Subcutaneous abdominal adipose tissue (tissue), 5 donors: ENCODE measurements around the gene LRRC4B.

Experiments
- H3K27ac ChIP-seq: one replicate; pipeline ENCODE4 v1.7.0; 2013; ENCODE audit warnings: low read depth, mild to moderate bottlenecking, inconsistent platforms, low read length, moderate library complexity
- H3K27me3 ChIP-seq, 5 donors: one replicate each; pipeline ENCODE4 v1.7.0; 2013; ENCODE audit warnings: low read length in 5 of 5, inconsistent platforms in 1 of 5; ENCODE audit not compliant: control insufficient read depth in 5 of 5, insufficient read depth in 4 of 5
- H3K36me3 ChIP-seq, 5 donors: one replicate each; pipeline ENCODE4 v1.7.0; 2013; ENCODE audit warnings: low read length in 5 of 5; ENCODE audit not compliant: control insufficient read depth in 5 of 5, insufficient read depth in 5 of 5
- H3K4me1 ChIP-seq, 5 donors: one replicate each; pipeline ENCODE4 v1.7.0; 2013; ENCODE audit warnings: low read length in 5 of 5, mild to moderate bottlenecking in 3 of 5, moderate library complexity in 1 of 5; ENCODE audit not compliant: control insufficient read depth in 5 of 5, insufficient read depth in 5 of 5
- H3K4me3 ChIP-seq, 5 donors: one replicate each; pipeline ENCODE4 v1.7.0; 2013; ENCODE audit warnings: low read length in 5 of 5, low read depth in 1 of 5
- H3K9ac ChIP-seq, 5 donors: one replicate each; pipeline ENCODE4 v1.7.0; 2013; ENCODE audit warnings: low read length in 5 of 5, mild to moderate bottlenecking in 4 of 5, moderate library complexity in 3 of 5
- H3K9me3 ChIP-seq, 5 donors: one replicate each; pipeline ENCODE4 v1.7.0; 2013; ENCODE audit warnings: low read length in 5 of 5; ENCODE audit not compliant: control insufficient read depth in 5 of 5
- donor health status: healthy.
- donor health status: healthy.
- donor health status: healthy.
- donor health status: healthy.
- donor health status: healthy.

Gene LRRC4B

DNA sequence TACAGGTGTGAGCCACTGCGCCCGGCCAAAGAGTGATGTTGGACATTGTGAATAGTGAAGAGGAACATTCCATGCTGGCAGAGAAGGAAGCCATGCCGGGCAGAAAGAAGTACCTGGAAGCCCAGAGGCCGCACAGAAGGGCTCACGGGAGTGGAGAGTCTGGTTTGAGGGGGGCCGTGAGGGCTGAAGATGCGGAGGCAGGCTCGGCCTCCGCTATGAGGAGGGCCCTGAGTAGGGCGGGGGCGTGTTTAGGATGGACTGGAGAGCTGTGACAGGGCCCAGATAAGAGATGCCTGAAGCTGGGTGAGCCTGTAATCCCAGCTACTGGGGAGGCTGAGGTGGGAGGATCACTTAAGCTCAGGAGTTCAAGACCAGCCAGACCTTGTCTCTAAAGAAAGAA lies 58.9 kb downstream of the LRRC4B start:
- peaks cover 0 to 12% (median 0%) of the 10 kb centered on the region in 5 donors for H3K36me3 ChIP-seq
- peaks cover 5 to 19% (median 12%) of the 10 kb centered on the region in 5 donors for H3K4me1 ChIP-seq
- no peak overlapping the region for H3K27ac ChIP-seq
- no peak overlapping the region for H3K9ac ChIP-seq
- H3K9me3 ChIP-seq = no peaks in the 10 kb centered on the region
- no peak overlapping the region for H3K4me3 ChIP-seq
- H3K27me3 ChIP-seq = peaks cover 0 to 1% (median 0%) of the 10 kb centered on the region in 5 donors

DNA sequence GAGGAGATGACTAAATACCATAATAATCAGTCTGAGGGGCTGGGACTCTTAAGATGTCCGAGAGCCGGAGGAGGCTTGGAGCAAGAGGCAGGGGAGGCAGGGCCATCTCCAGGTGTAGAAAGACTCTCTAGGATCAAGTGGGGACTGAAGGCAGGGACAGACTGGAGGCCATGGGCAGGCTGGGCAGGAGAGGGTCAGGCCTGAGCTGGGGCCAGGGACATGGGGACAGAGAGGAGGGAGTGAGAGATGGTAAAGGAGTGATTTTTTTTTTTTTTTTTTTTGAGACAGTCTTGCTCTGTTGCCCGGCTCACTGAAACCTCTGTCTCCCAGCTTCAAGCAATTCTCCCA lies 59.4 kb downstream of the LRRC4B start:
- H3K4me1 ChIP-seq = peaks cover 5 to 19% (median 12%) of the 10 kb centered on the region in 5 donors

DNA sequence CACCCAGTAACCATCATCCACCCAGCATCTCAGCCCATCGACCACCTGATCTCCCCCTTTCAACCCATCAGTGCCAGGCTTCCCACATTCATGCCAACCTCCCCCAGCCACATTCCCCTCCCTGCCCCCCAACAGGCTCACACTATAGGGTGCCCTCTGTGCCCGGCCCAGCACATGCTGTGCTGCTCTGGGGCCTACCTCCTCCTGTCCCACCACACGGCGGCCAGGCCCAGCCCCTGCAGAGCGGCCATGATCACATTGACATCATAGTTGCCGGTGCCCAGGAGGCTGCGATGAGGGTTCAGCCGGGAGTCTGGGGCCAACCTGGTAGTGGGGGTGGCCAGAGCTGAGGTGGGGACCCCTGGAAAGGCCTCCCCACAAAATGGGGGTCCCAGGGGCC lies 60.9 kb downstream of the LRRC4B start:
- Histone ChIP-seq H3K9ac (no peak overlapping the region), H3K4me3 (no peak overlapping the region), H3K27ac (no peak overlapping the region), H3K4me1 (peaks cover 5 to 19% (median 12%) of the 10 kb centered on the region in 5 donors), H3K27me3 (no peaks in the 10 kb centered on the region), H3K36me3 (peaks cover 0 to 12% (median 0%) of the 10 kb centered on the region in 5 donors), H3K9me3 (no peaks in the 10 kb centered on the region)

More for the DNA sequence above, 59.4 kb downstream of the LRRC4B start:
- Histone ChIP-seq H3K4me3 (no peak overlapping the region), H3K9ac (no peak overlapping the region), H3K36me3 (peaks cover 0 to 12% (median 0%) of the 10 kb centered on the region in 5 donors), H3K27ac (no peak overlapping the region), H3K27me3 (no peaks in the 10 kb centered on the region), H3K9me3 (no peaks in the 10 kb centered on the region)

DNA sequence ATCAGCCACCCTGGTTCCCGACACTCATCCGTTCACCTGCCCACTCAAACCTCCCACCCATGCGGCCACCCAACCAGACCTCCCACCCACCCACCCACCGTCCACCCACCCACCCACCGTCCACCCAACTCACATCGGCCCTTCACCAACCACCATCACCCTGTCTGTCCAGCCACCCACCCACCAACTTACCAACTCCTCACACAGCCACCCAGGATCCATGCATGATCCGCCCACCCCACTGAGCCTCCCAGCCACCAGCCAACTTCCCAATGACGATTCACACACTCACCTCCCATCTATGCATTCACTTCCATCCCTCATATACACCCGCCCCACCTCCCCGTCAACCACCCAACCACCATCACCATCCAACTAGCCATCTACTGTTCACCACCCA lies 61.5 kb downstream of the LRRC4B start:
- no peak overlapping the region for H3K4me3 ChIP-seq
- H3K27ac ChIP-seq = no peak overlapping the region

DNA sequence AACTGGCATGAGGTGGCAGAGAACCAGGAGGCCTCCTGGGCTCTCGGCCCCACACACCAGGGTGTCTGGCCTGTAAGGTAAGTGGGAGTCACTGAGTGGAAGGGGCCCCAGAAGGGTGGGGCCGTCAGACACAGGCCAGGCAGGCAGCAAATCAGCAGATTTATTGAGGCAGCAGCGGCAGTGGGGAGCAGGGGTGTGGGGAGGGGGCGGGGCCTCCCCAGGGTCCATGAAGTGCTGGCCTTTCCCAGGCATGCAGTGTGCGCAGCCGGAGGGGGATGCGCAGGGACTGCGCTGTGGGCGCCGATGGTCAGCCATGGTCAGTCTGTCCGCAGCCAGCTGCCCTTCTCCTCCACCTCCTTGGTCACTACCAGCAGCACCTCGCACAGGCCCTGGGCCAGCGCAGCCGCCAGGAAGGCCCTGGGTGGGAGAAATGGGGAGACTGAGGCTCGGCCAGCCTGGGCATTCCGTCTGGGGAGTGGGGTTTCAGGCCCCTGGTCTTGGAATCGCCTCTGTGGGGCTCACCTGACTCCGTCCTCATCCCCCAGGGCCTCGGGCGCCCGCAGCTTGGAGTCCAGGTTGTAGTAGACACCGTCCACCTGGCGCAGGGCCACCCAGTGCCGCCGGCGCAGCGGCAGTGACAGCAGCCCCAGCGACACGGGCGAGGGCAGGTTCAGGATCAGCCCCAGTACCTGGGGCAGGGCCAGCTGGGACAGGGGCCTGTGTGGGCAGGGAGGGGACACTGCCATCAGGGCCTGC lies 62.2 kb downstream of the LRRC4B start:
- Histone ChIP-seq H3K27me3 (no peaks in the 10 kb centered on the region), H3K4me3 (no peak overlapping the region), H3K4me1 (peaks cover 3 to 12% (median 11%) of the 10 kb centered on the region in 5 donors), H3K27ac (no peak overlapping the region), H3K36me3 (peaks cover 0 to 12% (median 0%) of the 10 kb centered on the region in 5 donors), H3K9ac (no peak overlapping the region), H3K9me3 (no peaks in the 10 kb centered on the region)

More for the DNA sequence above, 61.5 kb downstream of the LRRC4B start:
- H3K9ac ChIP-seq = no peak overlapping the region
- no peaks in the 10 kb centered on the region for H3K9me3 ChIP-seq
- no peaks in the 10 kb centered on the region for H3K27me3 ChIP-seq
- H3K36me3 ChIP-seq = peaks cover 0 to 12% (median 0%) of the 10 kb centered on the region in 5 donors
- peaks cover 5 to 16% (median 12%) of the 10 kb centered on the region in 5 donors for H3K4me1 ChIP-seq

DNA sequence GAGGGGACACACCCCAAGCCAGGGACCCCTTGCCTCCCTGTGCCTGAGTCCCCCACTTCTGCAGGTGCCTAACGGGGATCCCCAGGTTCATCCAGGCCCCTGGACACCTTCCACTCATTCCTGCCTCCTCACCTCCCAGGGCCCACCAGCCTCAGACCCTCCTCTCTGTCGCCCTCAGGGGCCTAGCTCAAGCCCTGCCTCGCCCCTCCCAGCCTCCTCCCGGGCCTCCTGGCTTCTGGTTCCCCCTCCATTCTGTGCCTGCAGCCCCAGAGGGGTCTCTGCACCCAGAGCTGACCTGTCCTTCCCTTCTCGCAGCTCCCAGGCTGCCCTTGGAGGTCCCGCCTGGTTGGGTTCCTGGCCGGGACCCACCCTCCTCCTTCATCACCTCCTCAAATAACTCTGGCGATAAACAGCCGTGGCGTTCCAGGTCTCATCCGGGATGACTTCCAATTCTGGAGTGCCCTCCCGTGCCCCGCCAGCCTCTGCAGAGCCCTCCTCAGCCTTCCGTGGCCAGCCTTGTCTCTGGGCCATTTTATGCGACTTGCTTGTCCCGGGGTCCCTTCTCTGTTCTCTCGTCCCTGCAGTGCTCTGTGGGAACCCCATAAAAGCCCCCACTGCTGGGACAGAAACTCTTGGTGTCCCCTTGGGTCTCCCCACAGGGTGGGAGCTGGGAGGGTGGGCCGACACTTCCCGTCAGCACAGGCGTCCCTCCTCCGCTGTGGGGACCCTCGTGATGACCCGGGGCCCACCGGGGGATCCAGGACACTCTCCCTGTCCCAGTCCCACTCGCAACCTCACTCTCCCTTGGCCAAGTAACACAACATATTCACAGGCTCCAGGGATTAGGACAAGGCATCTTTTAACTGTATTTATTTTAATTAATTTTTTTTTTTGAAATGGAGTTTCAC lies 66.4 kb downstream of the LRRC4B start:
- Histone ChIP-seq H3K36me3 (peaks cover 0 to 12% (median 0%) of the 10 kb centered on the region in 5 donors), H3K9me3 (no peaks in the 10 kb centered on the region), H3K9ac (no peak overlapping the region), H3K4me3 (no peak overlapping the region), H3K4me1 (no peaks in the 10 kb centered on the region), H3K27me3 (peaks cover 0 to 6% (median 0%) of the 10 kb centered on the region in 5 donors), H3K27ac (no peak overlapping the region)

DNA sequence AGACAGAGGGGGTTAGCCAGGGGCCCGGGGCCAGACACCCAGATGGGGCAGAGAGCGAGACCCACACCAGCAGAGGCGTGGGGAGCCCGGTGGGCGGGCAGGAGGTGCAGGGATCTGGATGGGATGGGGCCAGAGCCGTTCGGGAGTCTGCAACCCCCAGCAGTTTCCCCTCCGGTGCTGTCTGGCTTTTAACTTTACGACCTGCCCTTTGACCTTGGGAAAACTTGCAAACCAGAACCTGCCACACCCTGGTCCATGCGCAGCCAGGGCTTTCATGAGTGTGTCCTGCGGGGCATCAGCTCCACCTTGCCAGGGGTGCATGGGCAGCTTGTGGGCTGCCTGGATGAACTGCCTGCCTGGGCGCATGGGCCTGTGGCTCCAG lies 67.1 kb downstream of the LRRC4B start:
- Histone ChIP-seq H3K27me3 (peaks cover 0 to 11% (median 0%) of the 10 kb centered on the region in 5 donors), H3K4me1 (no peaks in the 10 kb centered on the region), H3K9ac (no peak overlapping the region), H3K36me3 (peaks cover 0 to 9% (median 0%) of the 10 kb centered on the region in 5 donors), H3K27ac (no peak overlapping the region), H3K4me3 (no peak overlapping the region), H3K9me3 (no peaks in the 10 kb centered on the region)

DNA sequence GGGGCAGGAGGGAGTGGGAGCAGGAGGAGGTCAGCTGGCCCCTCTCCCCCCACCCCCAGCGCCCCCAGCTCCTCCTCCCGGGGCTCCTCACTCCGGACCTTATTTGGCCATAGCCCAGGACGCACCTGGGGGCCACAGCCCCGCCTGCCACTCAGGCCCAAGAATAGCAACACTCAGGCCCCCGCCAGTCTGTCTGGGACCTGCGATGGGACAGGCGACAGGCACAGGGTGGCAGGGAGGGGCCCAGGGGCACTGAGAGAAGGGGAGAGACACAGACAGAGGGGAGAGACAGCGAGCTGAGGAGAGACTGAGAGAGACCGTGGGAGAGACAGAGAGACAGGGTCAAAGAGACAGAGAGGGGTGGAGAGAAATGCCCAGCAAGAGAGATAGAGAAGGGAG lies 67.5 kb downstream of the LRRC4B start:
- H3K4me1 ChIP-seq = no peaks in the 10 kb centered on the region
- no peaks in the 10 kb centered on the region for H3K9me3 ChIP-seq
- H3K4me3 ChIP-seq = no peak overlapping the region
- H3K36me3 ChIP-seq = peaks cover 0 to 5% (median 0%) of the 10 kb centered on the region in 5 donors
- H3K9ac ChIP-seq = no peak overlapping the region
- no peak overlapping the region for H3K27ac ChIP-seq
- peaks cover 0 to 14% (median 0%) of the 10 kb centered on the region in 5 donors for H3K27me3 ChIP-seq

DNA sequence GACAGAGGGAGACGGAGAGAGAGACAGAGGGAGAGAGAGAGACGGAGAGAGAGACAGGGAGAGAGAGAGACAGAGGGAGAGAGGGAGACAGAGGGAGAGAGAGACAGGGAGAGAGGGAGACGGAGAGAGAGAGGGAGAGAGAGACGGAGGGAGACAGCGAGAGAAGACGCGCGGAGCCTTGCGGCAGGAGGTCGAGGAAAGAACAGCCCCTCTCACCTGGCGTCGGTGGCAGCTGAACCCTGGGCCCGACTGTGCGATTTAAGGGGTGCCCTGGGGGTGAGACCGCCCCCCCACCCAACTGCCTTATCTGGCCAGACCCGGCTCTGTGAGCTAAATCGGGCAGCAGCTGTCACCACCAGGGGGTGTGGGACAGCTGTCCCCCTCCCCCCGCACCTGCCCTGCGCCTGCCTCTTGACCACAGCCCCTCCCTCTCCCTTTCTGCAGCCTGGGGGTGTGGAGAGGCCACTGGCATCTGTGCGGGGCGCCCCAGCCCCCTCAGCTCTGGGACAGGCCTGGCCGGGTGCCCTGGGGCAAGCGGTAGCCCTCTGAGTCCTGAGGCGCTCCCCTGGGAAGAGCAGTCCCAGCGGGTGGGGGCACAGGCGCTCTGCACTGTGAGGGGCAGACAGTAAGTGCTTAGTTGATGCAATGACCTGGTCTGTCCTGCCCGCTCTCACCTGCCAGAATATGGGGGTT lies 68.0 kb downstream of the LRRC4B start:
- Histone ChIP-seq H3K9ac (no peak overlapping the region), H3K4me3 (no peak overlapping the region), H3K36me3 (peaks cover 0 to under 1% (median 0%) of the 10 kb centered on the region in 5 donors)

More for the DNA sequence above, 68.0 kb downstream of the LRRC4B start:
- H3K27ac ChIP-seq = no peak overlapping the region
- H3K27me3 ChIP-seq = peaks cover 0 to 15% (median 0%) of the 10 kb centered on the region in 5 donors
- H3K9me3 ChIP-seq = no peaks in the 10 kb centered on the region
- no peaks in the 10 kb centered on the region for H3K4me1 ChIP-seq
